AG04449 (cell line): ENCODE measurements around the gene TMX2.

Source experiments
- CTCF ChIA-PET: fragments of 350-600 bp; formaldehyde crosslinking; extraction: SDS; loops from one replicate; lab custom pipeline; 2021; ENCODE audit warnings: antibody characterized with exemption; lab: Yijun Ruan, JAX
- POLR2A ChIA-PET: fragments of 400-600, 350-600 bp; formaldehyde crosslinking; extraction: SDS; loops from one replicate; lab custom pipeline; 2020; ENCODE audit warnings: antibody characterized with exemption, inconsistent platforms; lab: Yijun Ruan, JAX
- DNase-seq: peaks from one replicate; pipeline ENCODE4 v3.0.0-alpha.2; 2010; ENCODE audit warnings: low read depth, low spot score
- H3K4me3 ChIP-seq: 2 replicates; pipeline ENCODE4 v1.5.1; 2011; ENCODE audit warnings: low read depth, mild to moderate bottlenecking, control low read depth, low read length
- CTCF ChIP-seq: IDR thresholded peaks from one replicate; pipeline ENCODE4 v1.5.1; 2011; ENCODE audit warnings: mild to moderate bottlenecking, moderate library complexity, low read length, control low read depth, inconsistent platforms; ENCODE audit not compliant: insufficient read depth; ENCODE audit errors: missing control alignments

TMX2 gene

GRCh38 chr11:57712256-57713150 lies at the start of gene TMX2:
Gene TMX2, plus strand, starts transcription at chr11:57712593. Its CDS starts 26 bp downstream, at chr11:57712619.
- TF ChIP-seq CTCF = no peak
- H3K4me3 ChIP-seq = peak within 1 kb of the TSS; percentile 100
- ChIA-PET POLR2A (interaction anchor here (0.6 to 1.1 kb wide), 6 partner anchors 10 to 165 kb away, joined by 3 to 4 read pairs (median 3); no protein-coding TSS in a partner anchor), CTCF (interaction anchor here (1.0 to 3.9 kb wide), 5 partner anchors 11 to 144 kb away, joined by 3 to 15 read pairs (median 3); partner anchors contain the start of gene UBE2L6)
- DNase-seq = peak; percentile 99

GRCh38 chr11:57662893-57663292 lies 49.5 kb upstream of the TMX2 start:
- ChIA-PET CTCF (interaction anchor here (0.7 to 1.0 kb wide), 3 partner anchors 9 to 22 kb away, joined by 3 to 5 read pairs (median 3); no protein-coding TSS in a partner anchor), POLR2A (no interaction called here)
- no peak for DNase-seq
- H3K4me3 ChIP-seq = no peak overlapping the region
- no peak for TF ChIP-seq CTCF

- POLR2A ChIA-PET = interaction anchor here (0.6 kb wide), 1 partner anchor 97 kb away, joined by 3 read pairs; no protein-coding TSS in a partner anchor
- CTCF ChIA-PET = interaction anchor here (0.6 to 2.5 kb wide), 3 partner anchors 19 to 861 kb away, joined by 3 to 13 read pairs (median 3); no protein-coding TSS in a partner anchor
- no peak overlapping the region for H3K4me3 ChIP-seq
- TF ChIP-seq CTCF = no peak
- no peak for DNase-seq
Measured at GRCh38 chr11:57663975-57664374, 48.4 kb upstream of the TMX2 start.

GRCh38 chr11:57667117-57667735 lies 45.2 kb upstream of the TMX2 start:
- DNase-seq = peak; percentile 95
- ChIA-PET POLR2A (interaction anchor here (0.7 kb wide), 1 partner anchor 27 kb away, joined by 8 read pairs; no protein-coding TSS in a partner anchor), CTCF (interaction anchor here (0.8 to 1.6 kb wide), 3 partner anchors 10 to 857 kb away, joined by 3 to 16 read pairs (median 5); partner anchors contain the start of gene CLP1)
- no peak for TF ChIP-seq CTCF
- H3K4me3 ChIP-seq = peak overlapping the region; percentile 72

GRCh38 chr11:57667736-57668433 lies 44.5 kb upstream of the TMX2 start, which contains the start of gene ZDHHC5:
Gene ZDHHC5, plus strand, starts transcription at chr11:57668114. Its CDS starts 4,977 bp downstream, at chr11:57673091.
- POLR2A ChIA-PET = interaction anchor here (0.7 kb wide), 1 partner anchor 28 kb away, joined by 8 read pairs; no protein-coding TSS in a partner anchor
- CTCF ChIA-PET = interaction anchor here (1.0 to 1.6 kb wide), 4 partner anchors 10 to 856 kb away, joined by 4 to 16 read pairs (median 4); partner anchors contain the start of gene CLP1
- H3K4me3 ChIP-seq = peak within 1 kb of the TSS; percentile 94
- peak; percentile 98 for DNase-seq
- peak; percentile 14 for TF ChIP-seq CTCF
